Type B pancreatic cell (in vitro differentiated cells): ENCODE data around the gene GADD45G. TPM values are rescaled to one million over a fixed set of nuclear protein-coding genes. Genes with fewer than 3 reads are reported as not detected.
A peak's percentile ranks its signal among the peaks of the same experiment; 100 is the strongest.

Experiments used
- DNase-seq: peaks from one replicate; pipeline ENCODE4 v3.0.0; 2021; ENCODE audit warnings: mixed read lengths; ENCODE audit not compliant: unreplicated experiment; ENCODE audit errors: extremely low spot score
- H3K27ac Mint-ChIP-seq: 2 replicates; pipeline ENCODE4 v1.8.0; 2021; ENCODE audit warnings: mild to moderate bottlenecking, mixed read lengths
- H3K27me3 Mint-ChIP-seq: 2 replicates; pipeline ENCODE4 v1.8.0; 2021; ENCODE audit warnings: mixed read lengths
- H3K36me3 Mint-ChIP-seq: 2 replicates; pipeline ENCODE4 v1.8.0; 2021; ENCODE audit warnings: mixed read lengths
- H3K4me1 Mint-ChIP-seq: one replicate; pipeline ENCODE4 v1.8.0; 2021; ENCODE audit warnings: mixed read lengths; ENCODE audit not compliant: unreplicated experiment
- H3K4me3 Mint-ChIP-seq: 2 replicates; pipeline ENCODE4 v1.8.0; 2021; ENCODE audit warnings: mild to moderate bottlenecking, mixed read lengths
- H3K9me3 Mint-ChIP-seq: 2 replicates; pipeline ENCODE4 v1.8.0; 2021; ENCODE audit warnings: mixed read lengths
- CTCF ChIP-seq: fragments of 200-600 bp; sonication (generic); conservative IDR thresholded peaks from 2 replicates; pipeline ENCODE4 v1.5.0; 2021; ENCODE audit warnings: antibody characterized with exemption, mild to moderate bottlenecking
- total RNA-seq: library from RNA; stranded (reverse); gene quantifications from 2 replicates; pipeline ENCODE4 v1.2.1, GENCODE V29; 2021; ENCODE audit warnings: low replicate concordance

Gene GADD45G
- total RNA-seq, 1 donor from 2014 or later: 12.2 TPM

GRCh38 chr9:89621676-89622075 is 16.9 kb downstream of the GADD45G start:
- DNase-seq: no peak
- no peak overlapping the region for H3K27ac Mint-ChIP-seq
- H3K4me3 Mint-ChIP-seq: no peak overlapping the region
- H3K36me3 Mint-ChIP-seq: no peaks in the 10 kb centered on the region
- peaks cover 19% of the 10 kb centered on the region for H3K4me1 Mint-ChIP-seq
- no peaks in the 10 kb centered on the region for H3K27me3 Mint-ChIP-seq
- TF ChIP-seq CTCF: no peak
- H3K9me3 Mint-ChIP-seq: no peaks in the 10 kb centered on the region

GRCh38 chr9:89622933-89623861 is 18.4 kb downstream of the GADD45G start:
- no peaks in the 10 kb centered on the region for H3K27me3 Mint-ChIP-seq
- DNase-seq: no peak
- no peak for TF ChIP-seq CTCF
- peaks cover 22% of the 10 kb centered on the region for H3K4me1 Mint-ChIP-seq
- no peaks in the 10 kb centered on the region for H3K36me3 Mint-ChIP-seq
- H3K4me3 Mint-ChIP-seq: no peak overlapping the region
- H3K9me3 Mint-ChIP-seq: no peaks in the 10 kb centered on the region
- H3K27ac Mint-ChIP-seq: no peak overlapping the region

- no peak overlapping the region for H3K4me3 Mint-ChIP-seq
- H3K4me1 Mint-ChIP-seq: peaks cover 22% of the 10 kb centered on the region
- H3K27ac Mint-ChIP-seq: no peak overlapping the region
- no peaks in the 10 kb centered on the region for H3K9me3 Mint-ChIP-seq
- DNase-seq: no peak
- no peaks in the 10 kb centered on the region for H3K36me3 Mint-ChIP-seq
- no peaks in the 10 kb centered on the region for H3K27me3 Mint-ChIP-seq
- no peak for TF ChIP-seq CTCF
These were observed 19.2 kb downstream of the GADD45G start for GRCh38 chr9:89623925-89624420.

- Mint-ChIP-seq H3K27ac (peak overlapping the region; percentile 37), H3K9me3 (no peaks in the 10 kb centered on the region), H3K4me3 (no peak overlapping the region), H3K27me3 (no peaks in the 10 kb centered on the region), H3K36me3 (no peaks in the 10 kb centered on the region), H3K4me1 (peaks cover 22% of the 10 kb centered on the region)
- DNase-seq: no peak
- no peak for TF ChIP-seq CTCF
These were observed 21.2 kb downstream of the GADD45G start for GRCh38 chr9:89625721-89626687.

- DNase-seq: no peak
- TF ChIP-seq CTCF: no peak
- no peaks in the 10 kb centered on the region for H3K9me3 Mint-ChIP-seq
- H3K27me3 Mint-ChIP-seq: no peaks in the 10 kb centered on the region
- no peaks in the 10 kb centered on the region for H3K36me3 Mint-ChIP-seq
- H3K4me1 Mint-ChIP-seq: peaks cover 22% of the 10 kb centered on the region
- H3K27ac Mint-ChIP-seq: peak overlapping the region; percentile 37
- H3K4me3 Mint-ChIP-seq: no peak overlapping the region
These were observed 22.0 kb downstream of the GADD45G start for GRCh38 chr9:89626741-89627265.
